Brain microvascular endothelial cell (primary cell): ENCODE data around the gene LIPE.

Experiments
- DNase-seq: peaks from one replicate; pipeline ENCODE4 v3.0.0-alpha.2; 2020
- H3K27ac ChIP-seq: fragments of 250-450 bp; sonication (Bioruptor Pico); 2 replicates; pipeline ENCODE4 v1.5.1; 2020; ENCODE audit warnings: mild to moderate bottlenecking, moderate library complexity
- H3K27me3 ChIP-seq: fragments of 250-450 bp; sonication (Bioruptor Pico); replicated peaks from 2 replicates; pipeline ENCODE4 v1.5.1; 2020; ENCODE audit warnings: mild to moderate bottlenecking
- H3K36me3 ChIP-seq: fragments of 250-450 bp; sonication (Bioruptor Pico); replicated peaks from 2 replicates; pipeline ENCODE4 v1.5.1; 2020; ENCODE audit warnings: mild to moderate bottlenecking
- H3K4me3 ChIP-seq: 2 replicates; pipeline ENCODE4 v1.5.1; 2011; ENCODE audit warnings: low read depth, mild to moderate bottlenecking, control low read depth, low read length, moderate library complexity
- CTCF ChIP-seq: IDR thresholded peaks from 2 replicates; pipeline ENCODE4 v1.5.1; 2011; ENCODE audit warnings: low read depth, mild to moderate bottlenecking, moderate library complexity, low read length, control low read depth, inconsistent platforms; ENCODE audit errors: missing control alignments
- in situ Hi-C: cut with HindIII; loops from 2 replicates; pipeline ENCODE4 v1.10.0; 2017; ENCODE audit warnings: low sequenced_read_pairs, low pct_ligation_motif_present

The LIPE gene

GRCh38 chr19:42431486-42431885 is 4.3 kb upstream of the LIPE start:
- Histone ChIP-seq H3K27ac (no peak overlapping the region), H3K27me3 (no peaks in the 10 kb centered on the region), H3K36me3 (no peaks in the 10 kb centered on the region), H3K4me3 (no peak overlapping the region)
- in situ Hi-C loops = no loop called here
- no peak for DNase-seq
- no peak for TF ChIP-seq CTCF

GRCh38 chr19:42428676-42429075 is 1.5 kb upstream of the LIPE start:
- DNase-seq = no peak
- H3K4me3 ChIP-seq = no peak overlapping the region
- H3K27ac ChIP-seq = no peak overlapping the region
- no peak for TF ChIP-seq CTCF
- H3K36me3 ChIP-seq = no peaks in the 10 kb centered on the region
- in situ Hi-C loops = no loop called here
- H3K27me3 ChIP-seq = no peaks in the 10 kb centered on the region

- no peak for DNase-seq
- Histone ChIP-seq H3K27me3 (no peaks in the 10 kb centered on the region), H3K27ac (no peak overlapping the region), H3K4me3 (no peak overlapping the region), H3K36me3 (no peaks in the 10 kb centered on the region)
- in situ Hi-C loops = no loop called here
- no peak for TF ChIP-seq CTCF
These were observed 545 bp downstream of the LIPE start for GRCh38 chr19:42426643-42427042.

- no peak overlapping the region for H3K27ac ChIP-seq
- TF ChIP-seq CTCF = peak; percentile 25
- no peaks in the 10 kb centered on the region for H3K36me3 ChIP-seq
- no peaks in the 10 kb centered on the region for H3K27me3 ChIP-seq
- in situ Hi-C loops = no loop called here
- no peak overlapping the region for H3K4me3 ChIP-seq
- no peak for DNase-seq
These were observed 2.5 kb downstream of the LIPE start for GRCh38 chr19:42424712-42425131.

GRCh38 chr19:42424345-42424707 is 2.9 kb downstream of the LIPE start:
- H3K27ac ChIP-seq = no peak overlapping the region
- H3K27me3 ChIP-seq = no peaks in the 10 kb centered on the region
- no peak for DNase-seq
- no peak overlapping the region for H3K4me3 ChIP-seq
- TF ChIP-seq CTCF = no peak
- in situ Hi-C loops = no loop called here
- H3K36me3 ChIP-seq = no peaks in the 10 kb centered on the region
